NCI-H510A (cell line): ENCODE data around the gene CCT8L2.
"Not testable (repeated sequence)": the region's sequence is repeated elsewhere in the genome, so short reads cannot be mapped to it uniquely, and the experiment has no call there.

ENCODE experiments used
- DNase-seq: peaks from one replicate; lab custom pipeline; 2025; lab: John Stamatoyannopoulos, UW

CCT8L2 gene

DNA sequence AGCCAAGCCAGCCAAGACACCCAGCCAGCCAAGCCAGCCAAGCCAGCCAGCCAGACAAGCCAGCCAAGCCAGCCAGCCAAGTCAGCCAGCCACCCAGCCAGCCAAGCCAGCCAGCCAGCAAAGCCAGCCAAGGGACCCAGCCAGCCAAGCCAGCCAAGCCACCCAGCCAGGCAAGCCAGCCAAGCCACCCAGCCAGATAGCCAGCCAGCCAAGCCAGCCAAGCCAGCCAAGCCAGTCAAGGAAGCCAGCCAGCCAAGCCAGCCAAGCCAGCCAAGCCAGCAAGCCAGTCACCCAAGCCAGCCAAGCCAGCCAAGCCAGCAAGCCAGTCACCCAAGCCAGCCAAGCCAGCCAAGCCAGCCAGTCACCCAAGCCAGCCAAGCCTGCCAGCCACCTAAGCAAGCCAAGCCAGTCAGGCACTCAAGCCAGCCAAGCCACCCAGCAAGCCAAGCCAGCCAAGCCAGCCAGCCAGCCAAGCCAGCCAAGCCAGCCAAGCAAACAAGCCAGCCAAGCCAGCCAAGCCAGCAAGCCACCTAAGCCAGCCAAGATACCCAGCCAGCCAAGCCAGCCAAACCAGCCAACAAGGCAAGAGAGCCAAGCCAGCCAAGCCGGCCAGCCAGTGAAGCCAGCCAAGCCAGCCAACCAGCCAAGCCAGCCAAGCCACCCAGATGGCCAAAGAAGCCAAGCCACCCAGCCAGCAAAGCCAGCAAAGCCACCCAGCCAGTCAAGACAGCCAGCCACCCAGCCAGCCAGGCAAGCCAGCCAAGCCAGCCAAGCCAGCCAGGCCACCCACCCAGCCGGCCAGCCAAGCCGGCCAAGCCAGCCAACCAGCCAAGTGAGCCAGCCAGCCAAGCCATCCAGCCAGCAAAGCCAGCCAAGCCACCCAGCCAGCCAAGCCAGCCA, 33.3 kb downstream of the CCT8L2 start:
- DNase-seq = no peak

DNA sequence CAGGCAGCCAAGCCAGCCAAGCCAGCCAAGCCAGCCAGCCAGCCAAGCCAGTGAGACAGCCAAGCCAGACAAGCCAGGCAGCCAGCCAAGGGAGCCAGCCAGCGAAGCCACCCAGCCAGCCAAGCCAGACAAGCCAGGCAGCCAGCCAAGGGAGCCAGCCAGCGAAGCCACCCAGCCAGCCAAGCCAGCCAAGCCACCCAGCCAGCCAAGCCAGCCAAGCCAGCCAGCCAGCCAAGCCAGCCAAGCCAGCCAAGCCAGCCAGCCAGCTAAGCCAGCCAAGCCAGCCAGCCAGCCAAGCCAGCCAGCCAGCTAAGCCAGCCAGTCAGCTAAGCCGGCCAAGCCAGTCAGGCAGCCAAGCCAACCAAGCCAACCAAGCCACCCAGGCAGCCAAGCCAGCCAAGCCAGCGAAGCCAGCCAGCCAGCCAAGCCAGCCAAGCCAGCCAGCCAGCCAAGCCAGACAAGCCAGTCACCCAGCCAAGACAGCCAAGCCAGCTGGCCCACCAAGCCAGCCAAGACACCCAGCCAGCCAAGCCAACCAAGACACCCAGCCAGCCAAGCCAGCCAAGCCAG, 34.1 kb downstream of the CCT8L2 start:
- DNase-seq = not testable (repeated sequence)

- not testable (repeated sequence) for DNase-seq
Measured at GRCh38 chr22:16557511-16557910, 35.1 kb downstream of the CCT8L2 start.

GRCh38 chr22:16555077-16555994, 37.3 kb downstream of the CCT8L2 start:
- DNase-seq = not testable (repeated sequence)

DNA sequence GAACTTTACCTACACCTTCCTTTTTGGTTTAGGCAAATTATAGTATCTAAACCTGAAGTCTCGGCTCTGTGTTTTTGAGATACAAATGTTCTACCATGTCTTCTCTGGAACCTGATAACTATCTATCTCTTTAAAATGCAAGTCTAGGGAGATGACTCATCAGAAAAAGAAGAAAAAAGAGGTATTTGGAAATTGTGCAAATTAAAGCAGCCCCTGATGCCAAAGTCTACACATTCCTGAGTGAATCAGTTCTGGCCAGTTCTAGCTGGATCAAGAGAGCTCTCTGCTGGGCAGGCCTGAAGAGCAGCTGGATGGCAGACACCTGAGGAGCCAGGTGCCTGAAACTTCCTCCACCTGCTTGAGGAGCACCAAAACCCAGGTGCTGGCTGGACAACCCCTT, 49.3 kb downstream of the CCT8L2 start:
- not testable (repeated sequence) for DNase-seq
